Fibroblast of lung (primary cell): ENCODE results near the gene DNAJA3. TPM values are rescaled to one million over a fixed set of nuclear protein-coding genes. Genes with fewer than 3 reads are reported as not detected.

Experiments used
- DNase-seq, 2 donors: peaks; one replicate each; pipeline versions ENCODE4 v3.0.0 to v3.0.0-alpha.2; 2010; ENCODE audit warnings: low read depth in 2 of 2
- H2AFZ ChIP-seq: 2 replicates; pipeline ENCODE4 v1.5.1; 2012; ENCODE audit warnings: low read length, control low read depth, inconsistent platforms
- H3K27ac ChIP-seq: 2 replicates; pipeline ENCODE4 v1.5.1; 2011; ENCODE audit warnings: low read length, control low read depth; ENCODE audit not compliant: insufficient read depth
- H3K27me3 ChIP-seq: 2 replicates; pipeline ENCODE4 v1.5.1; 2011; ENCODE audit warnings: mild to moderate bottlenecking, low read length; ENCODE audit not compliant: control insufficient read depth, insufficient read depth
- H3K36me3 ChIP-seq: 2 replicates; pipeline ENCODE4 v1.5.1; 2011; ENCODE audit warnings: low read length; ENCODE audit not compliant: control insufficient read depth, insufficient read depth
- H3K4me1 ChIP-seq: 2 replicates; pipeline ENCODE4 v1.5.1; 2011; ENCODE audit warnings: low read length; ENCODE audit not compliant: control insufficient read depth, insufficient read depth; ENCODE audit errors: extremely low read depth
- H3K4me2 ChIP-seq: 2 replicates; pipeline ENCODE4 v1.5.1; 2011; ENCODE audit warnings: low read length, control low read depth; ENCODE audit not compliant: insufficient read depth; ENCODE audit errors: extremely low read depth
- H3K4me3 ChIP-seq, 4 experiments: fragments of 200-600 bp in 1 of 4; sonication (generic) in 1 of 4; replicated peaks in 1 of 4; 2 replicates each; pipeline ENCODE4 v1.5.1; 2011 to 2016; ENCODE audit warnings: low read length in 4 of 4, low read depth in 3 of 4, mild to moderate bottlenecking in 3 of 4, control low read depth in 2 of 4, inconsistent platforms in 1 of 4, mixed read lengths in 1 of 4; ENCODE audit not compliant: insufficient read depth in 1 of 4; ENCODE audit errors: control extremely low read depth in 1 of 4
- H3K79me2 ChIP-seq: 2 replicates; pipeline ENCODE4 v1.5.1; 2012; ENCODE audit warnings: mild to moderate bottlenecking, low read length, inconsistent platforms; ENCODE audit not compliant: control insufficient read depth, insufficient read depth
- H3K9ac ChIP-seq: 2 replicates; pipeline ENCODE4 v1.5.1; 2011; ENCODE audit warnings: mild to moderate bottlenecking, low read length, control low read depth; ENCODE audit not compliant: insufficient read depth
- H3K9me3 ChIP-seq: 2 replicates; pipeline ENCODE4 v1.5.1; 2012; ENCODE audit warnings: low read depth, low read length; ENCODE audit not compliant: control insufficient read depth, insufficient read depth
- H4K20me1 ChIP-seq: 2 replicates; pipeline ENCODE4 v1.5.1; 2011; ENCODE audit warnings: low read length; ENCODE audit not compliant: control insufficient read depth, insufficient read depth; ENCODE audit errors: extremely low read depth
- EZH2 ChIP-seq: IDR thresholded peaks from 2 replicates; pipeline ENCODE4 v1.5.1; 2012; ENCODE audit warnings: low read length, control low read depth, mild to moderate bottlenecking; ENCODE audit errors: missing control alignments
- polyA minus RNA-seq: library from RNA; depleted of rRNA, polyadenylated mRNA; stranded (reverse); fragments of >200 nt; gene quantifications from 2 replicates; pipeline ENCODE4 v1.2.3, GENCODE V29; 2011; ENCODE audit warnings: low replicate concordance
- polyA plus RNA-seq, 2 donors: library from polyadenylated mRNA; depleted of rRNA in 1 of 2; stranded (reverse) in 1 of 2; unstranded in 1 of 2; fragments of >200 nt; gene quantifications; 2 replicates each; pipeline ENCODE4 v1.2.1, GENCODE V29; 2011 to 2012; ENCODE audit warnings: missing spikeins in 1 of 2
- total RNA-seq: library from RNA; depleted of rRNA; stranded (reverse); fragments of >200 nt; gene quantifications from 2 replicates; pipeline ENCODE4 v1.2.1, GENCODE V29; 2014
- TF ChIP-seq, protein P1 (sequence below), 2 donors: IDR thresholded peaks in 1 of 2; conservative IDR thresholded peaks in 1 of 2; 1 replicate in 1 of 2; 2 replicates in 1 of 2; pipeline ENCODE4 v1.5.1; 2011 to 2012; ENCODE audit warnings: low read length in 2 of 2, control low read depth in 1 of 2, inconsistent platforms in 1 of 2, low read depth in 1 of 2, mild to moderate bottlenecking in 1 of 2

DNAJA3 gene
- total RNA-seq (59.8 and 66.1 TPM in 2 replicates), polyA plus RNA-seq (27.8 and 39.8 TPM in 2 replicates), polyA minus RNA-seq (30.6 and 36.4 TPM in 2 replicates)
- 22.3 and 32.2 TPM in 2 replicates for polyA plus RNA-seq (2012)

DNA sequence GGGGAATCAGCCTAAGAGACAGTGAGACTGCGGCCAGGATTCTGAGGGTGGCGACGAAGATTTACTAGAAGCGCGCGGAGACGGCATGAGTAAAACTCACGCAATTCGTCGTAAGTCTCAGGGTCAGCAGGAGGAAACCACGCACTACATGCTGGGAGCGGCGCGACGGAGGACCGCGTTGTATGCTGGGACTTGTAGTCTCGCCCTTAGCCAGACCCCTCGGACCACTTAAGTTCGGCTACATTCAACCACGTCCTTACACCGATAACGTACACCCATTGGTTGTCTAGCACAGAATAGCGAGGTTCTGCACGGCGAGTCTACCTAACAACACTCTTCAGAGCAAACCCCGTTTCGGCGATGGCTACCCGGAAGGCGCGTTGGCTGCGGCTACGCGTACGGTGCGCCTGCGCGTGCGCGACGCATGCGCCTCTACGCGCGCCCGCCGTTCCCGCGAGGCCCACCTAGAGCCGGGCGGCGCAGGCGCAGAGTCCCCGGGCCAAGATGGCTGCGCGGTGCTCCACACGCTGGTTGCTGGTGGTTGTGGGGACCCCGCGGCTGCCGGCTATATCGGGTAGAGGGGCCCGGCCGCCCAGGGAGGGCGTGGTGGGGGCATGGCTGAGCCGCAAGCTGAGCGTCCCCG, at the start of gene DNAJA3:
Gene DNAJA3 (plus strand): TSS at position 491 of the 643 bp plus-strand sequence. CDS start 14 bp downstream, at position 505.
- H2AFZ ChIP-seq, result peak within 1 kb of the TSS; percentile 89

DNA sequence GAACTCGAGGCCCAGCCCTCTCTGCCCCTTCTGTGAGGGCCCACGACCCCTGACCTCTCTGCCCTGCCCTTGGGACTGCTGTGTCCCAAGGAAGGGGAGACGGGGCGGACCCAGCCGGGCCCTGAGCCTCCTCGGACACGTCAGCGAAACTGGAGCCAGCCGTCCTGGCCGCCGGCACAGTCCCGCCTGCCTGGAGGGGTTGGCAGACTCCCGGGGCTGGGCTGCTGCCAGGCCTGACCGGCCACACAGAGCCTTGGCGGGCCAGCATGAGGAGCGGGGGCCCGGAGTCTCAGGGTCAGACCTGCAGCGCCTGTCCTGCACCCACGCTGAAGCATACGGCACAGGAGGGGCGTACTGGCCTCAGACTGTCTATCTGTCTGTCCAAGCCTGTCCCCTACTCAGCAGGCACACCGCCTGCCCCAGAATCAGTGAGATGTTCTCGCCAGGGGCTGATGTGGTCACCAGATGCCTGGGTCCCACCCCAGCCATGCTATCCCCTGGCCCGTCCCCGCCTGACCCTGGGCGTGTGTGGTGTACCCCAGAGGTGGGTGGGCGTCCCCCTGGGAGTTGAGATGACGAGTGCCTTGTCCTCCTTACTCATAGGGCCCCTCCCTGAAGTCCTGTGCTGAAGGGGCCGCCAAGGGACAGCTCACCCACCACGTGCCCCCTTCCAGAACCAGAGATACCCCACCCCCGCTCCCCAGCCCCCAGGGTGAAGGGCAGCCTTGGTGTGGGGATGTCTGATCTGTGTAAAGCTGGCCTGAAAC, 49.4 kb upstream of the DNAJA3 start:
- Histone ChIP-seq H3K9ac (peak overlapping the region; percentile 74), H3K79me2 (peaks cover 90% of the 10 kb centered on the region), H2AFZ (no peak overlapping the region), H3K9me3 (no peaks in the 10 kb centered on the region), H3K27me3 (no peaks in the 10 kb centered on the region), H4K20me1 (peaks cover 2% of the 10 kb centered on the region), H3K4me2 (peak overlapping the region; percentile 79), H3K27ac (peak overlapping the region; percentile 94), H3K4me1 (peaks cover 47% of the 10 kb centered on the region), H3K4me3 (peak overlapping the region; percentile 24 to 52 (median 28)), H3K36me3 (peaks cover 26% of the 10 kb centered on the region)
- TF ChIP-seq, protein P1, sequence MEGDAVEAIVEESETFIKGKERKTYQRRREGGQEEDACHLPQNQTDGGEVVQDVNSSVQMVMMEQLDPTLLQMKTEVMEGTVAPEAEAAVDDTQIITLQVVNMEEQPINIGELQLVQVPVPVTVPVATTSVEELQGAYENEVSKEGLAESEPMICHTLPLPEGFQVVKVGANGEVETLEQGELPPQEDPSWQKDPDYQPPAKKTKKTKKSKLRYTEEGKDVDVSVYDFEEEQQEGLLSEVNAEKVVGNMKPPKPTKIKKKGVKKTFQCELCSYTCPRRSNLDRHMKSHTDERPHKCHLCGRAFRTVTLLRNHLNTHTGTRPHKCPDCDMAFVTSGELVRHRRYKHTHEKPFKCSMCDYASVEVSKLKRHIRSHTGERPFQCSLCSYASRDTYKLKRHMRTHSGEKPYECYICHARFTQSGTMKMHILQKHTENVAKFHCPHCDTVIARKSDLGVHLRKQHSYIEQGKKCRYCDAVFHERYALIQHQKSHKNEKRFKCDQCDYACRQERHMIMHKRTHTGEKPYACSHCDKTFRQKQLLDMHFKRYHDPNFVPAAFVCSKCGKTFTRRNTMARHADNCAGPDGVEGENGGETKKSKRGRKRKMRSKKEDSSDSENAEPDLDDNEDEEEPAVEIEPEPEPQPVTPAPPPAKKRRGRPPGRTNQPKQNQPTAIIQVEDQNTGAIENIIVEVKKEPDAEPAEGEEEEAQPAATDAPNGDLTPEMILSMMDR (conservative IDR thresholded peaks at IDR 0.05 in 1 of 2, IDR thresholded peaks at IDR 0.05 in 1 of 2; ENCODE audit: low read depth in 1 of 2, low read length in 2 of 2), result no peak
- TF ChIP-seq EZH2, result no peak
- peak; percentile 87 to 90 for DNase-seq

More for the DNA sequence above, at the start of gene DNAJA3:
- Histone ChIP-seq H3K27me3 (no peaks in the 10 kb centered on the region), H4K20me1 (no peaks in the 10 kb centered on the region), H3K9me3 (no peaks in the 10 kb centered on the region), H3K79me2 (peaks cover 38% of the 10 kb centered on the region), H3K4me1 (peaks cover 7% of the 10 kb centered on the region), H3K4me3 (peak within 1 kb of the TSS; percentile 75 to 99 (median 91)), H3K9ac (peak within 1 kb of the TSS; percentile 96), H3K27ac (peak within 1 kb of the TSS; percentile 92), H3K36me3 (peaks cover 3% of the 10 kb centered on the region), H3K4me2 (peak within 1 kb of the TSS; percentile 88)
- TF ChIP-seq, protein P1 (conservative IDR thresholded peaks at IDR 0.05 in 1 of 2, IDR thresholded peaks at IDR 0.05 in 1 of 2; ENCODE audit: low read depth in 1 of 2, low read length in 2 of 2), result no peak
- TF ChIP-seq EZH2, result no peak
- DNase-seq, result peak; percentile 96 to 98

DNA sequence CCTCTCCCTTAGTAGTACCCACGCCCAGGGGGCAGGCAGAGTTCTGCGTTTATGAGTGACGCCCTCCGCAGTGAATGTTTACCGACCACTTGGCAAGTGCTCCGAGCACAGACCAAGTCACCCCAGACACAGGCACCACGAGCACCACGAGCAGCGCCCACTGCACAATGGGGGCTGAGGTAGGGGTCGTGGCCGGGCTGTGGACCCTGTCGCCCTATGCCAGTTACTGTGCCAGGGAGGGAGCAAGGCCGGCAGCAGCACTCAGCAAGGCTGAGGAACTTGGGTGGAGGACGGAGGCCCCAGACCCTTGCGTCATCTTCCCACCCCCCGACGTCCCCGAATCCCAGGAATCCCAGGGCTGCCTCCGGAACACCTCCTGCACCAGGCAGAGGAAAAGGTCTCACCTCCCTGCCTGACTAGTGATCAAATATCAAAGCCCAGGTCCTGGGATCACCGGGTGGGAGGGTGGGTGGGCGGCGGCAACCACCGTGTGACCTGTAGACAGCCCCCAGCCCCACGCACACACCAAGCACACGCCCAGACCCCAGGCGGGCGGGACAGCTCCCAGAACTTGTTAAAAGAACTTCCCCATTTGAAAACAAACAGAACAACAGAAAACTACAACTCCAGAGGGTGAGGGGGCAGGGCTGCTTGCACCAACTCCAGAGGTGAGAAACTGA, 48.6 kb upstream of the DNAJA3 start:
- Histone ChIP-seq H2AFZ (no peak overlapping the region), H3K79me2 (peaks cover 93% of the 10 kb centered on the region), H3K36me3 (peaks cover 32% of the 10 kb centered on the region), H4K20me1 (peaks cover 2% of the 10 kb centered on the region), H3K9me3 (no peaks in the 10 kb centered on the region), H3K4me1 (peaks cover 45% of the 10 kb centered on the region), H3K4me3 (peak overlapping the region in 1 of 4 experiments; percentile 52), H3K27ac (peak overlapping the region; percentile 94), H3K27me3 (no peaks in the 10 kb centered on the region), H3K9ac (peak overlapping the region; percentile 74), H3K4me2 (peak overlapping the region; percentile 79)
- DNase-seq, result no peak
- TF ChIP-seq EZH2, result no peak
- TF ChIP-seq, protein P1 (conservative IDR thresholded peaks at IDR 0.05 in 1 of 2, IDR thresholded peaks at IDR 0.05 in 1 of 2; ENCODE audit: low read depth in 1 of 2, low read length in 2 of 2), result no peak
